GM12801 (cell line): Measurements from ENCODE around the gene ITGA2B.

ENCODE experiments used
- TF ChIP-seq, protein P1 (sequence below): IDR thresholded peaks from one replicate; pipeline ENCODE4 v1.5.1; 2011; ENCODE audit warnings: control low read depth; ENCODE audit not compliant: insufficient read length; ENCODE audit errors: extremely low read depth

Gene ITGA2B

DNA sequence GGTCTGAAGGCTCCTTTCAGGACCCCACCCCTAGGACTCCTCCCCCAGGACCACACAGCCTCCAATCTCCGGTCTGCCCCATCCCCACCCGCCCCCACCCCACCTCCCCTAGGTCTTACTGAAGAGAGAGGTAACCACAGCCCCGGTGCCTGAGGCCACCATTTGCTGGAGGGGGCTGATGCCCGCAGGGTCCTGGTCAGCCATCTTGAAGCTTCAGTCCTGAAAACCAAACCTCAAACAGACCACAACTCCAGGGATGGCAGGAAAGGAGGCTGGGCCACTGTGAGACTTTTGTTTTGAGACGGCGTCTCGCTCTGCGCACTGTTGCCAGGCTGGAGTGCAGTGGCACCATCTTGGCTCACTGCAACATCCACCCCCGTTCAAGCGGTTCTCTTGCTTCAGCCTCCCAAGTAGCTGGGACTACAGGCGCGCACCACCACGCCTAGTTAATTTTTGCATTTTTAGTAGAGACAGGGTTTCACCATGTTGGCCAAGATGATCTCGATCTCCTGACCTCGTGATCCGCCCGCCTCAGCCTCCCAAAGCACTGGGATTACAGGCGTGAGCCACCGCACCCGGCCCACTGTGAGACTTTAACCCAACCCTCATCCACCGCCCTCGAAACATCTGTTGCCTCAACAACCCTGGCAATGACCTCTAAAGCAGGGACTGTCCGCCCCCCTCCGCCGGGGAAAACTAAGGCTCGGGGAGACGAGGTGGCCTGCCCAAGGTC is 65.9 kb downstream of the ITGA2B start:
- TF ChIP-seq, protein P1, sequence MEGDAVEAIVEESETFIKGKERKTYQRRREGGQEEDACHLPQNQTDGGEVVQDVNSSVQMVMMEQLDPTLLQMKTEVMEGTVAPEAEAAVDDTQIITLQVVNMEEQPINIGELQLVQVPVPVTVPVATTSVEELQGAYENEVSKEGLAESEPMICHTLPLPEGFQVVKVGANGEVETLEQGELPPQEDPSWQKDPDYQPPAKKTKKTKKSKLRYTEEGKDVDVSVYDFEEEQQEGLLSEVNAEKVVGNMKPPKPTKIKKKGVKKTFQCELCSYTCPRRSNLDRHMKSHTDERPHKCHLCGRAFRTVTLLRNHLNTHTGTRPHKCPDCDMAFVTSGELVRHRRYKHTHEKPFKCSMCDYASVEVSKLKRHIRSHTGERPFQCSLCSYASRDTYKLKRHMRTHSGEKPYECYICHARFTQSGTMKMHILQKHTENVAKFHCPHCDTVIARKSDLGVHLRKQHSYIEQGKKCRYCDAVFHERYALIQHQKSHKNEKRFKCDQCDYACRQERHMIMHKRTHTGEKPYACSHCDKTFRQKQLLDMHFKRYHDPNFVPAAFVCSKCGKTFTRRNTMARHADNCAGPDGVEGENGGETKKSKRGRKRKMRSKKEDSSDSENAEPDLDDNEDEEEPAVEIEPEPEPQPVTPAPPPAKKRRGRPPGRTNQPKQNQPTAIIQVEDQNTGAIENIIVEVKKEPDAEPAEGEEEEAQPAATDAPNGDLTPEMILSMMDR: no peak

DNA sequence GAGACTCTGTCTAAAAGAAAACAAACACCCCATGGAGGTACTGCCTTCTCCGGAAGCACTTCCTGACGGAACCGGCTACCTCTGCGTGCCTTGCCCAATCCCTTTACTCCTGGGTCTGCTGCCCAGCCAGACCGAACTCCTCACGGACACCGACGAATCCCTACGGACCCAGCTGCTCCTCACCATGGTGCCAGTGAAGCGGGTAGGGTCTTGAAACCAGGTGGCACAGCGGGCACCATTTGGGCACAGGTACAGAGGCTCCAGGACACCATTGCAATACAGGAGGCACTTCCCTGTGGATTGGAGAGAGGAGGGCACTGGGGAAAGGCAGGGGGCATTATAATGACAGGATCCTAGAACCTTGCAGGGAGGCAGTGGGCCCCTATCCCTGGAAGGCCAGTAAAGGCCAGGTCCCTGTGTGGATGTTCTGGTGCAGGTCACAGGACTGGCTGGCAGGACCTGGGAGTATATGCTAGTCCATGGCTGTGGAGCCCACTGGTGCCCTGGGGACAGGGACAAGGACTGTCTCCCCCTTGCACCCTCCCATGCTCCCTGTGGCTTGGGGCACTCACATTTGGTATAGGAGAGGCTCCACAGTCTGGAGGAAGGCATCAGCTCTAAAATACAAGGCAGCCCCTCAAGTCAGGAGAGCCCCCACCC is 67.1 kb downstream of the ITGA2B start:
- TF ChIP-seq, protein P1: no peak
